ENCODE measurements around the gene OBP2B.
"Not testable (repeated sequence)": the region's sequence is repeated elsewhere in the genome, so short reads cannot be mapped to it uniquely, and the experiment has no call there.

OBP2B gene

GRCh38 chr9:133238272-133238850 is 29.3 kb upstream of the OBP2B start:
- DNase-seq = no peak

GRCh38 chr9:133237035-133237731 is 28.1 kb upstream of the OBP2B start:
- DNase-seq = peak; percentile 65

GRCh38 chr9:133236291-133237034 is 27.4 kb upstream of the OBP2B start:
- DNase-seq = not testable (repeated sequence)

- no peak for DNase-seq
Measured at GRCh38 chr9:133235549-133236222, 26.6 kb upstream of the OBP2B start.

- no peak for DNase-seq
Measured at GRCh38 chr9:133234577-133235322, 25.7 kb upstream of the OBP2B start.

GRCh38 chr9:133233681-133234432 is 24.8 kb upstream of the OBP2B start:
- DNase-seq = no peak

GRCh38 chr9:133231934-133232568 is 23.0 kb upstream of the OBP2B start:
- not testable (repeated sequence) for DNase-seq

- not testable (repeated sequence) for DNase-seq
Measured at GRCh38 chr9:133230514-133230913, 21.5 kb upstream of the OBP2B start.

- no peak for DNase-seq
Measured at GRCh38 chr9:133230093-133230492, 21.0 kb upstream of the OBP2B start.

- DNase-seq = not testable (repeated sequence)
Measured at GRCh38 chr9:133228474-133229193, 19.6 kb upstream of the OBP2B start.

GRCh38 chr9:133227996-133228395 is 18.9 kb upstream of the OBP2B start:
- not testable (repeated sequence) for DNase-seq

GRCh38 chr9:133227242-133227860 is 18.3 kb upstream of the OBP2B start:
- DNase-seq = no peak

GRCh38 chr9:133226219-133227171 is 17.4 kb upstream of the OBP2B start:
- no peak for DNase-seq

GRCh38 chr9:133225171-133226011 is 16.3 kb upstream of the OBP2B start:
- DNase-seq = no peak

- DNase-seq = no peak
Measured at GRCh38 chr9:133224762-133225161, 15.7 kb upstream of the OBP2B start.

- not testable (repeated sequence) for DNase-seq
Measured at GRCh38 chr9:133223159-133223756, 14.2 kb upstream of the OBP2B start.

- DNase-seq = not testable (repeated sequence)
Measured at GRCh38 chr9:133221994-133222393, 12.9 kb upstream of the OBP2B start.
